NCI-H2227 treated with DMSO at 0.1 percent for 48 hours (cell line): ENCODE measurements around the gene OR1F1.
"Not testable (repeated sequence)": the region's sequence is repeated elsewhere in the genome, so short reads cannot be mapped to it uniquely, and the experiment has no call there.

Experiments used
- DNase-seq: peaks from one replicate; lab custom pipeline; 2025; lab: John Stamatoyannopoulos, UW

The OR1F1 gene

GRCh38 chr16:3198334-3199072, 10.5 kb downstream of the OR1F1 start:
- DNase-seq = no peak

GRCh38 chr16:3202903-3203539, 15.0 kb downstream of the OR1F1 start:
- DNase-seq = no peak

GRCh38 chr16:3205939-3206338, 17.9 kb downstream of the OR1F1 start:
- DNase-seq = not testable (repeated sequence)

GRCh38 chr16:3207086-3207953, 19.3 kb downstream of the OR1F1 start:
- DNase-seq = no peak

GRCh38 chr16:3212006-3212405, 24.0 kb downstream of the OR1F1 start:
- no peak for DNase-seq

GRCh38 chr16:3212567-3212966, 24.6 kb downstream of the OR1F1 start:
- no peak for DNase-seq

- DNase-seq = no peak
Observed at GRCh38 chr16:3214904-3215600, 27.0 kb downstream of the OR1F1 start.

GRCh38 chr16:3215601-3216262, 27.7 kb downstream of the OR1F1 start:
- no peak for DNase-seq

- no peak for DNase-seq
Observed at GRCh38 chr16:3216263-3216640, 28.2 kb downstream of the OR1F1 start.

- DNase-seq = no peak
Observed at GRCh38 chr16:3220839-3221238, 32.8 kb downstream of the OR1F1 start.

- no peak for DNase-seq
Observed at GRCh38 chr16:3223913-3224515, 36.0 kb downstream of the OR1F1 start.

GRCh38 chr16:3234543-3234856, 46.5 kb downstream of the OR1F1 start:
- no peak for DNase-seq

- peak; percentile 93 for DNase-seq
Observed at GRCh38 chr16:3234857-3235561, 47.0 kb downstream of the OR1F1 start, which contains the start of gene ZNF200. TSS of gene ZNF200 (minus strand) at chr16:3235158. CDS start at chr16:3233755, 1,403 bp downstream.

- no peak for DNase-seq
Observed at GRCh38 chr16:3235856-3236669, 48.1 kb downstream of the OR1F1 start.

GRCh38 chr16:3241761-3242160, 53.8 kb downstream of the OR1F1 start:
- no peak for DNase-seq

- no peak for DNase-seq
Observed at GRCh38 chr16:3242709-3243108, 54.7 kb downstream of the OR1F1 start.

GRCh38 chr16:3243882-3244281, 55.9 kb downstream of the OR1F1 start:
- DNase-seq = no peak

GRCh38 chr16:3246002-3246401, 58.0 kb downstream of the OR1F1 start:
- no peak for DNase-seq

- DNase-seq = no peak
Observed at GRCh38 chr16:3246876-3247275, 58.9 kb downstream of the OR1F1 start.

- no peak for DNase-seq
Observed at GRCh38 chr16:3248596-3248995, 60.6 kb downstream of the OR1F1 start.
